Heart right ventricle (tissue), 16 donors: ENCODE data around the gene DKC1. TPM values are rescaled to one million over a fixed set of nuclear protein-coding genes. Genes with fewer than 3 reads are reported as not detected.

ENCODE experiments used
- ATAC-seq, 8 donors: fragments of 200-7000 bp; cut with Tn5 transposase; one replicate each; pipeline ENCODE4 v1.9.1; 2020; ENCODE audit warnings: mild to moderate bottlenecking in 8 of 8, moderate library complexity in 8 of 8, moderate number of reproducible peaks in 1 of 8
- DNase-seq, 2 donors: peaks; one replicate each; pipeline ENCODE4 v3.0.0-alpha.2; 2020
- H3K27ac ChIP-seq, 10 donors: fragments of 200-600 bp; sonication (generic) in 2 of 10; one replicate each; pipeline versions ENCODE4 v1.5.0 to v1.8.0; 2020 to 2022; ENCODE audit warnings: mild to moderate bottlenecking in 3 of 10
- H3K27me3 ChIP-seq, 7 donors: fragments of 200-600 bp; one replicate each; pipeline ENCODE4 v1.8.0; 2021 to 2022; ENCODE audit warnings: mild to moderate bottlenecking in 2 of 7
- H3K36me3 ChIP-seq, 9 donors: fragments of 200-600 bp; sonication (generic) in 1 of 9; one replicate each; pipeline versions ENCODE4 v1.5.0 to v1.8.0; 2020 to 2022; ENCODE audit warnings: mild to moderate bottlenecking in 2 of 9
- H3K4me1 ChIP-seq, 9 donors: fragments of 200-600 bp; sonication (generic) in 1 of 9; one replicate each; pipeline versions ENCODE4 v1.5.0 to v1.8.0; 2020 to 2022; ENCODE audit warnings: mild to moderate bottlenecking in 4 of 9
- H3K4me3 ChIP-seq, 10 donors: fragments of 200-600 bp; sonication (generic) in 2 of 10; one replicate each; pipeline versions ENCODE4 v1.5.0 to v1.8.0; 2020 to 2022; ENCODE audit warnings: mild to moderate bottlenecking in 7 of 10, moderate library complexity in 2 of 10
- H3K9me3 ChIP-seq, 11 donors: fragments of 200-600 bp in 10 of 11; sonication (generic) in 2 of 11; one replicate each; pipeline versions ENCODE4 v1.5.0 to v1.8.0; 2013 to 2022; ENCODE audit warnings: mild to moderate bottlenecking in 2 of 11, control low read depth in 1 of 11, moderate library complexity in 1 of 11
- CTCF ChIP-seq, 9 donors: fragments of 200-600 bp; sonication (generic) in 2 of 9; IDR thresholded peaks; one replicate each; pipeline versions ENCODE4 v1.5.0 to v1.8.0; 2021 to 2022; ENCODE audit warnings: antibody characterized with exemption in 9 of 9, mild to moderate bottlenecking in 5 of 9, moderate library complexity in 1 of 9
- WGBS, 2 donors: extraction: QIAGEN DNeasy Blood & Tissue Kit; methylation state at CpG; one replicate each; pipeline ENCODE4 v1.1.7; 2013; ENCODE audit warnings: inconsistent platforms in 1 of 2; 5-methylcytosine and 5-hydroxymethylcytosine counted together
- intact Hi-C, 10 donors: fragments of 100-400 bp; cut with DNase I; formaldehyde crosslinking; loops; one replicate each; pipeline versions ENCODE4 v1.11.1 to v1.14.2; 2022
- polyA plus RNA-seq, 2 donors: library from polyadenylated mRNA; stranded (reverse); fragments of 200-250 nt; gene quantifications; one replicate each; pipeline ENCODE4 v1.2.3, GENCODE V29; 2013
- total RNA-seq, 10 donors: library from RNA; stranded (reverse); fragmentation: NEBNext Ultra II Directional in 3 of 10; extraction: Animal tissue kit (Norgen Biotek cat#: 25700) in 3 of 10; gene quantifications; one replicate each; pipeline versions ENCODE4 v1.2.1 to v1.2.4, GENCODE V29; 2021 to 2023
- donor health status: Arrhythmogenic right ventricular cardiomyopathy.
- donor health status: ischemic (EF 13 %, LVEDD 7.1; RV severe dilation, severe dysfunction).
- donor health status: healthy with polysubstance abuse.
- donor health status: DM: no; HTN: yes; CAD: no.
- donor health status: DM: no; HTN: no; CAD: no.
- donor health status: ischemic (EF 25% LVEDD 6.9; RV normal size, moderate dysfunction).
- donor health status: ischemic (EF 25% LVEDD 5.7; RV mildly dilated, moderate dysfunction).
- donor health status: healthy.
- donor health status: DM: yes; HTN: yes; CAD: no.
- donor health status: Ischemic cardiomyopathy.
- donor health status: ischemic (EF 35%, LVEDD 5.7; RV mildly dilated, moderate dysfunction).
- donor health status: nonischemic (EF 11% LVEDD 7.7; RV severe dilation, severe dysfunction).
- donor health status: DM: yes; HTN: yes; CAD: no.
- donor health status: PGD.
- donor health status: ischemic (EF 29% LVEDD 5.4; RV normal size, mild dysfunction).
- donor health status: nonischemic (EF 23%, LVEDD 6.1; RV moderate dilation, normal function).

DKC1 gene
- total and polyA plus RNA-seq, 12 donors = 18.8 to 31.9 (median 26.0) TPM

- DNase-seq (no peak), ATAC-seq (no peak)
- Histone ChIP-seq H3K27me3 (no peaks in the 10 kb centered on the region), H3K4me3 (no peak overlapping the region), H3K4me1 (peaks cover 0 to 37% (median 13%) of the 10 kb centered on the region in 9 donors), H3K36me3 (no peaks in the 10 kb centered on the region), H3K9me3 (peaks cover 0 to 10% (median 5%) of the 10 kb centered on the region in 11 donors), H3K27ac (no peak overlapping the region)
- intact Hi-C loops = loop anchor here in 2 of 10 donors (10.0 kb wide), 1 partner anchor 48 kb away; no protein-coding TSS in a partner anchor
- no peak for TF ChIP-seq CTCF (IDR thresholded peaks at IDR 0.05)
Measured at GRCh38 chrX:154742613-154743012, 20.1 kb upstream of the DKC1 start.

GRCh38 chrX:154748712-154749339 is 13.8 kb upstream of the DKC1 start:
- Histone ChIP-seq H3K27ac (peak overlapping the region in 8 of 10 donors; percentile 59 to 95 (median 91)), H3K9me3 (peaks cover 0 to 10% (median 5%) of the 10 kb centered on the region in 11 donors), H3K4me3 (peak overlapping the region in 8 of 10 donors; percentile 38 to 74 (median 68)), H3K36me3 (no peaks in the 10 kb centered on the region), H3K27me3 (peaks cover 0 to 10% (median 0%) of the 10 kb centered on the region in 7 donors), H3K4me1 (peaks cover 0 to 30% (median 14%) of the 10 kb centered on the region in 9 donors)
- DNase-seq (peak in 1 of 2 donors; percentile 55), ATAC-seq (peak; percentile 48 to 83 (median 70))
- peak; percentile 63 to 82 (median 76) for TF ChIP-seq CTCF (IDR thresholded peaks at IDR 0.05)
- intact Hi-C loops = loop anchor here in 4 of 10 donors (2.0 to 10.0 kb wide), 3 partner anchors 34 to 54 kb away; no protein-coding TSS in a partner anchor
- 16 to 18% methylated on average over 11 of the region's 11 CpGs for WGBS, 2 donors

- H3K9me3 ChIP-seq = peaks cover 0 to 10% (median 5%) of the 10 kb centered on the region in 11 donors
- DNase-seq (no peak), ATAC-seq (peak in 6 of 8 donors; percentile 7 to 45 (median 29))
- H3K36me3 ChIP-seq = no peaks in the 10 kb centered on the region
- WGBS, 2 donors = 3 to 6% methylated on average over 6 of the region's 6 CpGs
- H3K4me3 ChIP-seq = peak overlapping the region; percentile 28 to 74 (median 66)
- peak overlapping the region; percentile 78 to 96 (median 92) for H3K27ac ChIP-seq
- no peak for TF ChIP-seq CTCF (IDR thresholded peaks at IDR 0.05)
- intact Hi-C loops = loop anchor here in 5 of 10 donors (2.0 to 10.0 kb wide), 4 partner anchors 33 to 55 kb away; no protein-coding TSS in a partner anchor
- H3K4me1 ChIP-seq = peaks cover 0 to 30% (median 14%) of the 10 kb centered on the region in 9 donors
- H3K27me3 ChIP-seq = peaks cover 0 to 10% (median 0%) of the 10 kb centered on the region in 7 donors
Measured at GRCh38 chrX:154749856-154750255, 12.8 kb upstream of the DKC1 start.

GRCh38 chrX:154750301-154751202 is 12.1 kb upstream of the DKC1 start, which contains the start of gene GAB3:
TSS of gene GAB3 (minus strand) at chrX:154751077. CDS start at chrX:154751025, 52 bp downstream.
- peaks cover 0 to 30% (median 14%) of the 10 kb centered on the region in 9 donors for H3K4me1 ChIP-seq
- TF ChIP-seq CTCF (IDR thresholded peaks at IDR 0.05) = no peak
- intact Hi-C loops = loop anchor here in 1 of 10 donors (5.0 kb wide), 1 partner anchor 33 kb away; no protein-coding TSS in a partner anchor
- H3K27me3 ChIP-seq = peaks cover 0 to 10% (median 0%) of the 10 kb centered on the region in 7 donors
- ATAC-seq = peak; percentile 58 to 79 (median 70)
- WGBS, 2 donors = 0% methylated on average over 26 to 63 of the region's 98 CpGs
- peak; percentile 34 to 53 for DNase-seq
- no peaks in the 10 kb centered on the region for H3K36me3 ChIP-seq
- peak within 1 kb of the TSS; percentile 28 to 74 (median 66) for H3K4me3 ChIP-seq
- H3K27ac ChIP-seq = peak within 1 kb of the TSS; percentile 78 to 96 (median 92)
- H3K9me3 ChIP-seq = peaks cover 0 to 3% (median under 1%) of the 10 kb centered on the region in 11 donors
